GM10847 (cell line): Measurements from ENCODE around the gene NUP133.

Experiments used
- POLR2A ChIP-seq: IDR thresholded peaks from 2 replicates; pipeline ENCODE4 v1.6.1; 2011; ENCODE audit not compliant: insufficient read length; ENCODE audit errors: extremely low read depth

The NUP133 gene

GRCh38 chr1:229507951-229508822 lies at the start of gene NUP133:
Gene NUP133, minus strand, starts transcription at chr1:229508341. Its CDS starts 92 bp downstream, at chr1:229508249.
- peak; percentile 91 for TF ChIP-seq POLR2A

- no peak for TF ChIP-seq POLR2A
Measured at GRCh38 chr1:229557200-229557850, 49.2 kb upstream of the NUP133 start.

- no peak for TF ChIP-seq POLR2A
Measured at GRCh38 chr1:229554886-229555621, 46.9 kb upstream of the NUP133 start.

GRCh38 chr1:229553621-229554130 lies 45.5 kb upstream of the NUP133 start:
- TF ChIP-seq POLR2A = no peak

GRCh38 chr1:229552732-229553131 lies 44.6 kb upstream of the NUP133 start:
- TF ChIP-seq POLR2A = no peak

GRCh38 chr1:229550812-229551567 lies 42.8 kb upstream of the NUP133 start:
- TF ChIP-seq POLR2A = no peak

GRCh38 chr1:229547542-229547941 lies 39.4 kb upstream of the NUP133 start:
- TF ChIP-seq POLR2A = no peak

GRCh38 chr1:229544587-229544986 lies 36.4 kb upstream of the NUP133 start:
- no peak for TF ChIP-seq POLR2A

- no peak for TF ChIP-seq POLR2A
Measured at GRCh38 chr1:229539863-229540506, 31.8 kb upstream of the NUP133 start.

- TF ChIP-seq POLR2A = no peak
Measured at GRCh38 chr1:229538945-229539344, 30.8 kb upstream of the NUP133 start.

- TF ChIP-seq POLR2A = no peak
Measured at GRCh38 chr1:229537894-229538293, 29.8 kb upstream of the NUP133 start.

GRCh38 chr1:229536982-229537381 lies 28.8 kb upstream of the NUP133 start:
- no peak for TF ChIP-seq POLR2A

- TF ChIP-seq POLR2A = no peak
Measured at GRCh38 chr1:229535230-229535629, 27.1 kb upstream of the NUP133 start.

- no peak for TF ChIP-seq POLR2A
Measured at GRCh38 chr1:229531326-229531725, 23.2 kb upstream of the NUP133 start.
